GM19455 (cell line): ENCODE results near the gene IL4R.
"Not testable (repeated sequence)": the region's sequence is repeated elsewhere in the genome, so short reads cannot be mapped to it uniquely, and the experiment has no call there.

ENCODE experiments used
- ATAC-seq: cut with Tn5 transposase; IDR thresholded peaks from one replicate; pipeline ENCODE4 v1.9.1; 2021; ENCODE audit not compliant: unreplicated experiment

Gene IL4R

GRCh38 chr16:27327586-27327915, 13.8 kb downstream of the IL4R start:
- no peak for ATAC-seq

- ATAC-seq, result no peak
Measured at GRCh38 chr16:27328937-27329336, 15.2 kb downstream of the IL4R start.

DNA sequence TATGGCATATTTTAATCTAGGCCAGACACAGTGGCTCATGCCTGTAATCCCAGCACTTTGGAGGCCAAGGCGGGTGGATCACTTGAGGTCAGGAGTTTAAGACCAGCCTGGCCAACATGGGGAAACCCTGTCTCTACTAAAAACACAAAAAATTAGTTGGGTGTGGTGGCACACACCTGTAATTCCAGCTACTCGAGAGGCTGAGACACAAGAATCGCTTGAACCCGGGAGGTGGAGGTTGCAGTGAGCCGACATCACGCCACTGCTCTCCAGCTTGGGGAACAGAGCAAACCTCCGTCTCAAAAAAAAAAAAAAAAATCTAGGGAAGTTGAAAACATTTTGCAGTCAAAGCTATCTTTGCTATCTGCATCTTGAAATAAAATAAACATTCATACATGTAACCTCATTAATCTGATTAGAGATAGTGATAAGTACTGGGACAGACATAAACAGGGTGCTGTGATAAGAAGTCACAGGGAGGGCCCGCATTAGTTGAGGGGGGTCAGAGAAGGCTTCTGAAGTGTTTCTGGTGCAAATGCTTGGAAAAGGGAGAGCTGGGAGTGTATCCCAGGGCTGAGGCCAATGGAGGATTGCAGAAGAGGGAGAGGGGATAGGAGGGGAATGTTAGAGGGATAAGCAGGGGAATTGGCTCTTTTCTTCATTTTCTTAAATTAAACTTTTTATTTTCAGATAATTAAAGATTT, 15.8 kb downstream of the IL4R start:
- ATAC-seq, result not testable (repeated sequence)

GRCh38 chr16:27330542-27330941, 16.8 kb downstream of the IL4R start:
- ATAC-seq, result no peak

DNA sequence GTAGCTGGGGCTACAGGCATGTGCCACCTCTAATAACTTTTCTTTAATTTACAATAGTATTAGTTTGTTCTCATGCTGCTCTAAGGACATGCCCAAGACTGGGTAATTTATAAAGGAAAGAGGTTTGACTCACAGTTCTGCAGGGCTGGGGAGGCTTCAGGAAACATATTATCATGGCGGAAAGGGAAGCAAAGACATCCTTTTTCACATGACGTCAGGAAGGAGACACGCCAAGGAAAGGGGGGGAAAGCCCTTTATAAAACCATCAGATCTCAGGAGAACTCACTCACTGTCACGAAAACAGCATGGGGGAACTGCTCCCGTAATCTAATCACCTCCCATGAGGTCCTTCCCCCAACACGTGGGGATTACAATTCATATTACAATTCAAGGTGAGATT, 18.3 kb downstream of the IL4R start:
- no peak for ATAC-seq

DNA sequence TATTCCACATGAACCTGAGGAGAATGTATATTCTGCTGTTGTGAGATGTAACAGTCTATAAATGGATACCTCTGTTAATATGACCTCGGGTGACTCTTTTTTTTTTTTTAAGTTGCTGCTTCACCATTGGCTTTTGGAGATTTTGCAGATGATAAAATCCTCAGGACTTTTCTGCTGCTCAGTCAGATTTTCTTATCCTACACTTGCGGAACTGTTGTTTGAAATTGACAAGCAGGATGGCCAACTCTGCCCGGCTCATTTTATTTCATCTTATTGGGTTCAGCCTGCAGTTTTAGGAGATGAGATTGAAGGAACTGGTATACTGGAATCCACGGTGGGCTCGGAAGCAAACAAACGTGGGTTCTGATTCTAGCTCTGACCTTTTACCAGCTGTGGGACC, 19.3 kb downstream of the IL4R start:
- no peak for ATAC-seq

DNA sequence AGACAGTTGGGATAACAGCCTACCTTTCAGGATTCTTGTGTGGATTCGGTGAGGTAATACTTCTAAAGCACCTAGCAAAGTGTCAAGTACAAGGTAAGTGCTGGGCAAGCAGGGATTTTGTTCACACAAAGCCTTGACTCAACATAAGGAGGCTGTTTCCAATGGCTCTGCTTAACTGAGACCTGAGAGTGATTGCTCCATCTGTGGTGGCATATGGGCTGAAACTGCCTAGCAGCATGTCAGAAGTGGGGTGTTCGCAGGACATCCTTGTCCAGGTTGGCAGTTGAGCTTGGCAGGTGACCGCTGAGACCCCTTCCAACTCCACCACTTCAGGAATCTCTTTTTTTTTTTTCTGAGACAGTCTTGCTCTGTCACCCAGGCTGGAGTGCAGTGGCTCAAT, 19.8 kb downstream of the IL4R start:
- no peak for ATAC-seq

DNA sequence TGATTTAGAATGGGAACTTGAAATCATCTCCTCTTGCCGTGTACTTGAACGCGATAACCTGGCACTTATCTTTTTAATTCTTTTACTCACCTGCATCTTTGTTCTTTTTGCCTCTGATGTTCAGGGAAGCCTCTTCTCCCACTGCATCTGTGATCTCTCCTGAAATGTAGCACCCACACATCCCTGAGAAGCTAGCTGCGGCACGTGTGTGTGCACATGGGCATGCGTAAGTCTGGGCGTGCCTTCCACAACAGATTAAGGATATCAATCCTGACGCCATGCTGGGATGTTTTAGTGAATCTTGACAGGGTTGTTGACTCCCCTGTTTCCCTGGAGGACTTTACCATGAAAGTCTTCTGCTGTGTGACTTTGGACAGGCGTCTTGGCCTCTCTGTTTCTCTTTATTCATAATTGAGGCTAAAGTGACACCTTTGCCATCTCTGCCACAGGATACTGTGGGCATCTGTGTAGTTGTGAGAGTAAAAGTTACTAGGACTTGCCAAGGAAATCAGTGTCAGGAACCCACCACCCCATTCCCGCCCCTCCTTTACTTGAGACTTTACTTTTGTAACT, 20.5 kb downstream of the IL4R start:
- no peak for ATAC-seq

- no peak for ATAC-seq
Measured at GRCh38 chr16:27334838-27335237, 21.1 kb downstream of the IL4R start.

- ATAC-seq, result no peak
Measured at GRCh38 chr16:27335349-27336053, 21.7 kb downstream of the IL4R start.

DNA sequence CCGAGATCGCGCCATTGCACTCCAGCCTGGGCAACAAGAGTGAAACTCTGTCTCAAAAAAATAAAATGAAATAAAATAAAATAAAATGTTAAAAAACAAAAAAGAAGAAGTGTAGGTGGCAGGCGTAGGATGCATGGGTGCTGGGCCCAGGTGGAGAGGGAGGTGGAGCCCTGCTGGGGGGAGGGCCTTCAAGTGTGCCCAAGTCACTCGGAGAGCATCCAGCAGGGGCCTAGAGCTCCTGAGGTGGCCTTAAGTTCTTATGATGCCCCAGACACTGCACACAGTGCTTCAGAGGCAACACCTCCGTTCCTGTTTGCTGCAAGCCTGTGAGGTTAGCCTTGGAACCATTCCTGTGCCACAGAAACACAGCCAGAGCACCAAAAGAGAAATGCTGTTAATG, 23.2 kb downstream of the IL4R start:
- no peak for ATAC-seq

DNA sequence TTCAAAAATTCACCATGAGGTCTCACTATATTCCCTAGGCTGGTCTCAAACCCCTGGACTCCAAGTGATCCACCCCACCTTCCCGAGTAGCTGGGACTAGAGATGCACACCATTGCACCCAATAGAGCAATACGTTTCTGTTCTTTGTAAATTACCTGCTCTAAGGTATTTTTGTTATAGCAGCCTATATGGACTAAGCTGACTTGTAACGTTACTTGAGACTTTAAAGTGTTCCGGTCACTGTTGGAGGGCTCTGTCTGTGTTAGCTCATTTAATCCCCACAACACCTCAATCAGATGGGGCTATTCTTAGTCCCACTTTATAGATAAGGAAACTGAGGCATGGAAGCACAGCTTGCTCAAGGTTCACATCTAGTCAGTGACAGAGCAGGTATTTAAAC, 25.4 kb downstream of the IL4R start:
- no peak for ATAC-seq

GRCh38 chr16:27340654-27341053, 26.9 kb downstream of the IL4R start:
- ATAC-seq, result no peak

- ATAC-seq, result no peak
Measured at GRCh38 chr16:27341549-27341948, 27.8 kb downstream of the IL4R start.

DNA sequence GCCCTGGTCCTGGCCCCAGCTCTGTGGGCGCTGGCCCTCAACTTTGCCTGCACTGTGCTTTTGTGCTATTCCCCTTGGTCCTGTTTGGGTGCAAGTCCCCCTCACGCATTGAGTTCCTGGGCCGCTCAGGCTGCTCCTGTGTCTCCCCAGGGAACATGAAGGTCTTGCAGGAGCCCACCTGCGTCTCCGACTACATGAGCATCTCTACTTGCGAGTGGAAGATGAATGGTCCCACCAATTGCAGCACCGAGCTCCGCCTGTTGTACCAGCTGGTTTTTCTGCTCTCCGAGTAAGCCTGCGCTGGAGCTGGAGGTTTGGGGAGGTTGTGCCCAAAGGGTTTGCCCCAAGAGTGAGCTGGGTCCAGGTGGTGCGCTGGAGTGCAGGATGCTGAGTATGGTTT, 28.2 kb downstream of the IL4R start:
- ATAC-seq, result no peak

DNA sequence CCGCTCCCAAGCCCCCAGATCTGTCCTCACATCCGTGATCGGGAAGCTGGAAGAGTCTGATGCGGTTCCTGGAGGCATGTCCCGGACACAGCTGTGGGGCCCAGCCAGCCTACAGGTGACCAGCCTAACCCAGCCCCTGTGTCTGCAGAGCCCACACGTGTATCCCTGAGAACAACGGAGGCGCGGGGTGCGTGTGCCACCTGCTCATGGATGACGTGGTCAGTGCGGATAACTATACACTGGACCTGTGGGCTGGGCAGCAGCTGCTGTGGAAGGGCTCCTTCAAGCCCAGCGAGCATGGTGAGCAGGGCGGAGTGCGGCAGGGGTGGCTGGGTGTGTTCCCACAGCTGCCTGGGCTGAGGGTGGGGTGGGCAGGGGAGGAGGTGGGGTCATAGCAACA, 30.9 kb downstream of the IL4R start:
- ATAC-seq, result no peak

GRCh38 chr16:27345201-27345600, 31.4 kb downstream of the IL4R start:
- ATAC-seq, result no peak

- ATAC-seq, result no peak
Measured at GRCh38 chr16:27346819-27347218, 33.0 kb downstream of the IL4R start.

DNA sequence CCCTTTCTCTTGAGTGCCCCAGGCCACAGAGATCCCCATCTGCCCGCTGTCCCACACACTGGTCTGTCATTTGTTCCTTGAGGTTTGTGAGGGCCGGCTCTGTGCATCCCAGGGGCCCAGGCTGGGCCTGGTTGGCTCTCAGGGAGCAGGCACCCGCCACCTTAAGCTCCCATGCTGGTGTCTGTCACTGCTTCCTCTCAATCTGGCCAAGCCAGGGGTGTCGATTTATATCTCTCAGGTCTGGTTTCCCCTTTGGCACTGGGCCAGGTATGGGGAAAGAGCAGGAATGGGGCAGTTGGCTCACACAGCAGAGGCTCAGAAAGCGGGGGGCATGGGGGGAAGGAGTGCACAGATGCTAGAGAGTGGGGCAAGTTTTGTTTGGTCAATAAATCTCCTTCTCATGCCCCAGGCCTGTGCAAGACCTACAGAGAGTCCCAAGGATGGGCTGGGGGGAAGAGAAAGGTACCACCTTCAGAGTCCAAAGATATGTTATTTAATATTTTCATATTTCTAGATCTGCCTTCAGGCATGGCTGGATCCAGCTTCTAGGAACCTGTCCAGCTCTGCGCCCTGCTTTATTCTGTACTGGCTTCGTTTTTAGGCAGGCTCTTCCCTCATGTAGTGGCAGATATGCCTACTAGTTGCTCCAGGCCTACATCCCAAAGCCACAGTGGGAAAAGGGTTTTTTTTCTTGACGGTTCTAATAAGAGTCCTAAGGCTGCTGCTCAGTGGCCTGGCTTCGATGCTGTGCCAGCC, 34.3 kb downstream of the IL4R start:
- ATAC-seq, result no peak

GRCh38 chr16:27349276-27349675, 35.5 kb downstream of the IL4R start:
- no peak for ATAC-seq

DNA sequence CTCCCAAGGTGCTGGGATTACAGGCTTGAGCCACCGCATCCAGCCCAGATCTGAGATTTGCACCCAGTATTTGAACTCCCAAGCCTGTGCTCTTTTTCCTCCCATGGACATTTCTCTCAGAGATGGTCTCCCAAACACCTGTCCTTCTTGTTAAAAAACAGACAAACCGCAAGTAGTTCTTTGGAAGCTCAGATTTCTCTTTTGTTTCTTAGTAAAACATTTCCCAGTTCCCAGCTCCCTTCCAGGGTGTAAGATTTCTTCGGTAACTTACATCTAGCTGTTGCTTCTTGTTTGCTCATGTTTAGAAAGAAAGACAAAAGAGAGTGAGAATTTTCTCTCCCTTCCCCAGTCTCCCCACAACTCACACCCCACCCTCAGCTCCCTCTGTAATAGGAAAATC, 36.2 kb downstream of the IL4R start:
- no peak for ATAC-seq

DNA sequence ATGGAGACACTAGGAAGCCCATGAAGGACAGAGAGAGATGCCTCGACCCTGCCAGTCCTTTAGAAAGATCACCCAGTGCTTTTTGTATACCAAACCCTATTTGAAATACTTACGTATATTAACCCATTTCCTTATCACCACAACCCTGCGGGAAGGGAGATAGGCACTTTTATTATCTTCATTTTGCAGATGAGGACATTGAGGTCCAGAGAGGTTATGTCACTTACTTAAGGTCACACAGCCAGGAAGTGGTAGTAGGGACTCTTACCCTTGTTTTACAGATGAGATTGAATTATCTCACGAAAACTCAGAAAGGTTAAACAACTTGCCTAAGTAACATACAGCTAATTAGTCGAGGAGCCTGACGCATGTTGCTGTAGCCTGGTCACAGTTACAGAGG, 38.2 kb downstream of the IL4R start:
- ATAC-seq, result no peak
